Measurements from ENCODE around the gene ESR2.
"Not testable (repeated sequence)": the region's sequence is repeated elsewhere in the genome, so short reads cannot be mapped to it uniquely, and the experiment has no call there.

DNA sequence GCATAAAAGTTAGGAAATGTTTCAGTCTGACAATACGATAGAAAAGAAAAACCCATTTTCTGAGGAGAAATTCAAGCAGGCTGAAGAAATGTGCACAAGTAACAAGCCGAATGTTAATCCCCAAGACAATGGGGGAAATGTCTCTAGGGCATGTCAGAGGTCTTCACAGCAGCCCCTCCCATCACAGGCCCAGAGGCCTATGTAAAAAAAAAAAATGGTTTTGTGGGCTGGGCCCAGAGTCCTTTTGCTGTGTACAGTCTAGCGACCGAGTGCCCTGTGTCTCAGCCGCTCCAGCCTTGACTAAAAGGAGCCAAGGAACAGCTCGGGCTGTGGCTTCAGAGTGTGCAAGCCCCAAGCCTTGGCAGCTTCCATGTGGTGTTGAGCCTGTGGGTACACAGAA is 250.9 kb downstream of the ESR2 start:
- TF ChIP-seq EZH2 (IDR thresholded peaks at IDR 0.05; ENCODE audit: borderline replicate concordance); EZH2phosphoT487 (IDR thresholded peaks at IDR 0.05; ENCODE audit: low read depth, severe bottlenecking, unreplicated experiment): not testable (repeated sequence)
- TF ChIP-seq, protein P1, sequence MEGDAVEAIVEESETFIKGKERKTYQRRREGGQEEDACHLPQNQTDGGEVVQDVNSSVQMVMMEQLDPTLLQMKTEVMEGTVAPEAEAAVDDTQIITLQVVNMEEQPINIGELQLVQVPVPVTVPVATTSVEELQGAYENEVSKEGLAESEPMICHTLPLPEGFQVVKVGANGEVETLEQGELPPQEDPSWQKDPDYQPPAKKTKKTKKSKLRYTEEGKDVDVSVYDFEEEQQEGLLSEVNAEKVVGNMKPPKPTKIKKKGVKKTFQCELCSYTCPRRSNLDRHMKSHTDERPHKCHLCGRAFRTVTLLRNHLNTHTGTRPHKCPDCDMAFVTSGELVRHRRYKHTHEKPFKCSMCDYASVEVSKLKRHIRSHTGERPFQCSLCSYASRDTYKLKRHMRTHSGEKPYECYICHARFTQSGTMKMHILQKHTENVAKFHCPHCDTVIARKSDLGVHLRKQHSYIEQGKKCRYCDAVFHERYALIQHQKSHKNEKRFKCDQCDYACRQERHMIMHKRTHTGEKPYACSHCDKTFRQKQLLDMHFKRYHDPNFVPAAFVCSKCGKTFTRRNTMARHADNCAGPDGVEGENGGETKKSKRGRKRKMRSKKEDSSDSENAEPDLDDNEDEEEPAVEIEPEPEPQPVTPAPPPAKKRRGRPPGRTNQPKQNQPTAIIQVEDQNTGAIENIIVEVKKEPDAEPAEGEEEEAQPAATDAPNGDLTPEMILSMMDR (IDR thresholded peaks at IDR 0.05; ENCODE audit: poor library complexity) = not testable (repeated sequence)

Measured in hepatocyte (in vitro differentiated cells).